Stimulated activated CD8-positive, alpha-beta memory T cell treated with anti-CD3 and anti-CD28 coated beads, Interleukin-4, amount 100 ng/mL, for 24 hours (primary cell): ENCODE data around the gene IQGAP2.

ENCODE experiments used
- DNase-seq: peaks from one replicate; pipeline ENCODE4 v3.0.0-alpha.2; 2020; ENCODE audit warnings: low read depth

Gene IQGAP2

GRCh38 chr5:76607353-76607871 lies 204.3 kb downstream of the IQGAP2 start:
- no peak for DNase-seq

GRCh38 chr5:76608833-76609232 lies 205.7 kb downstream of the IQGAP2 start:
- DNase-seq = no peak

GRCh38 chr5:76610196-76610595 lies 207.1 kb downstream of the IQGAP2 start:
- no peak for DNase-seq

- no peak for DNase-seq
Measured at GRCh38 chr5:76612942-76613341, 209.9 kb downstream of the IQGAP2 start.

- DNase-seq = no peak
Measured at GRCh38 chr5:76615759-76616158, 212.7 kb downstream of the IQGAP2 start.

GRCh38 chr5:76616206-76616605 lies 213.1 kb downstream of the IQGAP2 start:
- DNase-seq = no peak

- DNase-seq = no peak
Measured at GRCh38 chr5:76617229-76617628, 214.1 kb downstream of the IQGAP2 start.

GRCh38 chr5:76617675-76618074 lies 214.6 kb downstream of the IQGAP2 start:
- no peak for DNase-seq

GRCh38 chr5:76620166-76620565 lies 217.1 kb downstream of the IQGAP2 start:
- DNase-seq = no peak

GRCh38 chr5:76622076-76622475 lies 219.0 kb downstream of the IQGAP2 start:
- DNase-seq = no peak

GRCh38 chr5:76622973-76623596 lies 220.0 kb downstream of the IQGAP2 start, which contains the start of gene F2RL2:
Gene F2RL2 (minus strand): TSS chr5:76623403. CDS start chr5:76623230, 173 bp downstream.
- DNase-seq = no peak

GRCh38 chr5:76625087-76625815 lies 222.2 kb downstream of the IQGAP2 start:
- DNase-seq = no peak

- DNase-seq = no peak
Measured at GRCh38 chr5:76626738-76627137, 223.7 kb downstream of the IQGAP2 start.

- no peak for DNase-seq
Measured at GRCh38 chr5:76634661-76635060, 231.6 kb downstream of the IQGAP2 start.

- no peak for DNase-seq
Measured at GRCh38 chr5:76637490-76637889, 234.4 kb downstream of the IQGAP2 start.

- DNase-seq = no peak
Measured at GRCh38 chr5:76638479-76638878, 235.4 kb downstream of the IQGAP2 start.

GRCh38 chr5:76641514-76642120 lies 238.5 kb downstream of the IQGAP2 start:
- peak; percentile 26 for DNase-seq

- DNase-seq = no peak
Measured at GRCh38 chr5:76642390-76643040, 239.4 kb downstream of the IQGAP2 start.

- DNase-seq = no peak
Measured at GRCh38 chr5:76643371-76643770, 240.3 kb downstream of the IQGAP2 start.

- DNase-seq = no peak
Measured at GRCh38 chr5:76649140-76649539, 246.1 kb downstream of the IQGAP2 start.

- DNase-seq = no peak
Measured at GRCh38 chr5:76652809-76653414, 249.8 kb downstream of the IQGAP2 start.

- DNase-seq = no peak
Measured at GRCh38 chr5:76657091-76657490, 254.0 kb downstream of the IQGAP2 start.
